ENCODE measurements around the gene DDIT4L. TPM values are rescaled to one million over a fixed set of nuclear protein-coding genes. Genes with fewer than 3 reads are reported as not detected.

DDIT4L gene, protein sequence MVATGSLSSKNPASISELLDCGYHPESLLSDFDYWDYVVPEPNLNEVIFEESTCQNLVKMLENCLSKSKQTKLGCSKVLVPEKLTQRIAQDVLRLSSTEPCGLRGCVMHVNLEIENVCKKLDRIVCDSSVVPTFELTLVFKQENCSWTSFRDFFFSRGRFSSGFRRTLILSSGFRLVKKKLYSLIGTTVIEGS
- total RNA-seq (2014; rRNA removed; shearing (Covaris generic)) (2.3 and 3.2 TPM in 2 replicates), polyA plus RNA-seq (2016; fragmentation: Nextera tagmentation; extraction: Ambion mirVana) (3.5 and 3.7 TPM in 2 replicates)

DNA sequence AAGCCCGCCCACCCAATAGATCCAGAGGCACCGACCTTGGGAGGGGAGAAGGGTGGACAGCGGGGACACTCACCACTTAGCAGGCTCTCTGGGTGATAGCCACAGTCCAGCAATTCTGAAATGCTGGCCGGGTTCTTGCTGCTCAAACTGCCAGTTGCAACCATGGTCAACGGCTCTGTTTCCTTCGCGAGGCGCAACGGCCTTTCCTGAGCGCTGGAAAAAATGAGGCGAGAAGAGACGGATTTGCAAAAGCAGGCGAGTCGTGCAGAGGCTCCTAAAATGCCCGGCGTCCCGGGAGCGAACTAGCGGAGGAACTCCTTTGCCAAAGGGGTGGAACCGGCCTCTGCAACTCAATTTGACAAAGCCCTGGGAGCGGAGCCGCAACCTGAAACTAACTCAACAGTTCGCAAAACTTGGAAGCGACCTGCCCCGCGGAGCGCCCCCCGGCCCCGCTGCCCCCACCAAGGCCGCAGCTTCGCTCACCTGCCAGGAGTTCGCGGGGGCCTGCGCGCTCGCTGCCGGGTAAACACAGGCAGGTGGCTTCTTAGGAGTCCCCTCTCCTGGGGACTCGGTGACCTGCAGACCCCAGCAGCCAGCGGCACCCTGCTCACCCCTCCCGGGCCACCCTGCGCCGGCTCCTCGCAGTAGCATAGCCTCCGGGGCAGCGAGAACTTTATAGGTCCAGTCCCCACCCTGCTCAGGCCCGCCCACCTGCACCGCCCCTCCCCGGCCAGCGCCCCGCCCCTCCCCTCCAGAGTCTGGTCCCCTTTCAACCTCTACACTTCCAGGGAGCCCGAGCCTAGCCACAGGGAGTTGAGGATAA, at the start of gene DDIT4L:
TSS of gene DDIT4L (minus strand) at position 649 of the 823 bp plus-strand sequence. CDS start at position 164, 485 bp downstream.
- Histone ChIP-seq H3K9ac (peak within 1 kb of the TSS; percentile 42), H4K20me1 (ENCODE audit: insufficient read depth) (no peaks in the 10 kb centered on the region), H3K36me3 (ENCODE audit: low read depth) (no peaks in the 10 kb centered on the region), H3K9me3 (ENCODE audit: low read depth) (no peaks in the 10 kb centered on the region), H3K27ac (no peak within 1 kb of the TSS), H3K9me2 (ENCODE audit: insufficient read depth) (no peaks in the 10 kb centered on the region), H3F3A (ENCODE audit: insufficient read depth) (no peaks in the 10 kb centered on the region; the same call in 1 of the 2 replicates), H3K4me3 (peak within 1 kb of the TSS; percentile 71), H3K4me2 (ENCODE audit: unreplicated experiment) (peak within 1 kb of the TSS; percentile 73), H3K79me2 (ENCODE audit: insufficient read depth) (no peaks in the 10 kb centered on the region), H3K27me3 (replicated peaks; ENCODE audit: insufficient read depth) (no peaks in the 10 kb centered on the region), H2AFZ (peak within 1 kb of the TSS; percentile 83), H3K4me1 (ENCODE audit: insufficient read depth) (no peaks in the 10 kb centered on the region; the same call in 1 of the 2 replicates)
- WGBS, 2 experiments (ENCODE audit: low coverage in 1 of 2, low lambda C conversion rate in 2 of 2, missing lambda C conversion rate in 2 of 2) = 1 to 2% methylated on average over 35 to 49 of the region's 51 CpGs
- peak; percentile 74 for DNase-seq
- in situ Hi-C loops (cut with MboI) = no loop called here
- no peak for TF ChIP-seq EZH2 (IDR thresholded peaks at IDR 0.05; ENCODE audit: insufficient read depth, poor library complexity, severe bottlenecking)
- TF ChIP-seq EZH2phosphoT487 (IDR thresholded peaks at IDR 0.05; ENCODE audit: insufficient read depth, low read depth) = no peak

DNA sequence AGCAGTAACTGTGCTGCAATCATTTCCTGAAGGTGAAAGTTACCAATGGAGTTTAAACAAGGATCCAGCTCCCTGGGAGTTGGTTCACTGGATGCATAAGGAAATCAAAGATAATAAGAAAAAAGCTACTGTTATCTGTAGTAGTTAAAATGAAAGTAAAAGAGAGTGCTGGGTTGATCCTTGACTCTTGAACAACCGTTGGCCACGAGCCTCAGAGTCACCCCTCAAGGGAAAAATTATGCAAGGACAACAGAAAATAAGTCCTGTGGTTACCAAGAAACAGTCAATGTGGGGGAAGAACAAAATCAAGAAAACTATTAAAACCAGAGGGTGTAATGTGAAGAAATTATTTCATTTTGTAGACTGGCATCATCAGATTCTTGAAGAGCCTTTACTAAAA, 49.7 kb upstream of the DDIT4L start:
- 0 out of 2 replicates have a peak overlapping the region, but pooled peaks have one; percentile 24 for H2AFZ ChIP-seq
- H3K79me2 ChIP-seq (ENCODE audit: insufficient read depth) = no peaks in the 10 kb centered on the region
- no peak overlapping the region for H3K9ac ChIP-seq
- H3F3A ChIP-seq (ENCODE audit: insufficient read depth) = no peaks in the 10 kb centered on the region
- 33 to 34% methylated on average over 2 of the region's 2 CpGs for WGBS, 2 experiments (ENCODE audit: low coverage in 1 of 2, low lambda C conversion rate in 2 of 2, missing lambda C conversion rate in 2 of 2)
- no peaks in the 10 kb centered on the region for H3K9me2 ChIP-seq (ENCODE audit: insufficient read depth)
- TF ChIP-seq EZH2phosphoT487 (IDR thresholded peaks at IDR 0.05; ENCODE audit: insufficient read depth, low read depth) = no peak
- TF ChIP-seq EZH2 (IDR thresholded peaks at IDR 0.05; ENCODE audit: insufficient read depth, poor library complexity, severe bottlenecking) = no peak
- in situ Hi-C loops (cut with MboI) = no loop called here
- no peak overlapping the region for H3K4me3 ChIP-seq
- H3K4me1 ChIP-seq (ENCODE audit: insufficient read depth) = no peaks in the 10 kb centered on the region
- DNase-seq = peak; percentile 2
- H3K27ac ChIP-seq = no peak overlapping the region
- no peaks in the 10 kb centered on the region for H3K36me3 ChIP-seq (ENCODE audit: low read depth)
- H4K20me1 ChIP-seq (ENCODE audit: insufficient read depth) = no peaks in the 10 kb centered on the region
- H3K27me3 ChIP-seq (replicated peaks; ENCODE audit: insufficient read depth) = no peaks in the 10 kb centered on the region
- no peak overlapping the region for H3K4me2 ChIP-seq (ENCODE audit: unreplicated experiment)
- H3K9me3 ChIP-seq (ENCODE audit: low read depth) = no peaks in the 10 kb centered on the region

DNA sequence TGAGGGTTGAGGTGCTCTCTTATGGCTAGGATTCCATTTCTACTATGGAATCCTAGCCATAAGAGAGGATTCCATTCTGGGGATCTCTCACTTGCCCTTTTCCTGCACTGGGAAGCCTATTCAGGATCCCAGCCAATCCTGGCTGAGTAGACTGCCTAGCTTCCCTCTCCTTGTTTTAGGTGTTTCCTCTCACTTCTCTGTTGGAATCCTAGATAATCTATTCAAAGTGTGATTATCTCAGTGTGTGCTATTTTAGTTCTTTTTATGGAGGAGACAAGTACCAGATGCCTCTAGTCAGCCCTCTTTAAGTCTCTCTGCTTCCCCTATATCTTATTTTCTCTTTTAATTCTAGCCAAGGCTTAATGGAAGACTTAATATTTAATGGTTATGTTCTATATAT, 34.5 kb upstream of the DDIT4L start:
- H3K4me1 ChIP-seq (ENCODE audit: insufficient read depth) = no peaks in the 10 kb centered on the region

DNA sequence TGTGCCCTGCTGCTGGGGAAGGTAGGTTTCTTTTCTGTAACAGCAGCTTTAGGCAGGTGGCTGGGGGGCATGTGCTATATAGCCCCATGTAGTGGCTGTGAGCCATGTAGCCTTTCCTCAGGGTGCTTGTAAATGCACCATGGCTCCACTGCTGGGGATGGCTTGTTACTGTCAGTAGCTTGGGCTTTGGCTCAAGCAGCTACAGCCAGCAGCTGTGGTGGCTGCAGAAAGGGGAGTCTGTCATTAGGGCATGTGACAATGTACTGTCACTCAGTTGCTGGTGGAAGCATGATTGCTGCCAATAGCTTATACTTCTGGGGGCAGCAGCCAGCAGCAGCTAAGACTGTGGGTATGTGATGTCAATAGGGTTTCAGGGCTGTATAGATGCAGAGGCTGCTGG, 33.9 kb upstream of the DDIT4L start:
- H3F3A ChIP-seq (ENCODE audit: insufficient read depth) = no peaks in the 10 kb centered on the region
- H3K27me3 ChIP-seq (replicated peaks; ENCODE audit: insufficient read depth) = no peaks in the 10 kb centered on the region
- H3K9me2 ChIP-seq (ENCODE audit: insufficient read depth) = no peaks in the 10 kb centered on the region
- H3K4me3 ChIP-seq = no peak overlapping the region
- H2AFZ ChIP-seq = no peak overlapping the region
- H3K4me2 ChIP-seq (ENCODE audit: unreplicated experiment) = no peak overlapping the region
- no peaks in the 10 kb centered on the region for H3K36me3 ChIP-seq (ENCODE audit: low read depth)
- no peak overlapping the region for H3K27ac ChIP-seq
- no peak overlapping the region for H3K9ac ChIP-seq
- H3K4me1 ChIP-seq (ENCODE audit: insufficient read depth) = no peaks in the 10 kb centered on the region
- H3K9me3 ChIP-seq (ENCODE audit: low read depth) = no peaks in the 10 kb centered on the region
- H4K20me1 ChIP-seq (ENCODE audit: insufficient read depth) = no peaks in the 10 kb centered on the region
- no peak for DNase-seq
- in situ Hi-C loops (cut with MboI) = no loop called here
- no peaks in the 10 kb centered on the region for H3K79me2 ChIP-seq (ENCODE audit: insufficient read depth)
- TF ChIP-seq EZH2 (IDR thresholded peaks at IDR 0.05; ENCODE audit: insufficient read depth, poor library complexity, severe bottlenecking) = no peak
- TF ChIP-seq EZH2phosphoT487 (IDR thresholded peaks at IDR 0.05; ENCODE audit: insufficient read depth, low read depth) = no peak

More for the DNA sequence above, 34.5 kb upstream of the DDIT4L start:
- in situ Hi-C loops (cut with MboI) = no loop called here
- Histone ChIP-seq H3F3A (ENCODE audit: insufficient read depth) (no peaks in the 10 kb centered on the region), H3K27ac (no peak overlapping the region), H3K4me3 (no peak overlapping the region), H3K9me2 (ENCODE audit: insufficient read depth) (no peaks in the 10 kb centered on the region), H3K36me3 (ENCODE audit: low read depth) (no peaks in the 10 kb centered on the region), H4K20me1 (ENCODE audit: insufficient read depth) (no peaks in the 10 kb centered on the region), H3K4me2 (ENCODE audit: unreplicated experiment) (no peak overlapping the region), H2AFZ (no peak overlapping the region), H3K79me2 (ENCODE audit: insufficient read depth) (no peaks in the 10 kb centered on the region), H3K9me3 (ENCODE audit: low read depth) (no peaks in the 10 kb centered on the region), H3K9ac (no peak overlapping the region), H3K27me3 (replicated peaks; ENCODE audit: insufficient read depth) (no peaks in the 10 kb centered on the region)
- no peak for DNase-seq
- TF ChIP-seq EZH2phosphoT487 (IDR thresholded peaks at IDR 0.05; ENCODE audit: insufficient read depth, low read depth) (no peak), EZH2 (IDR thresholded peaks at IDR 0.05; ENCODE audit: insufficient read depth, poor library complexity, severe bottlenecking) (no peak)
